ENCODE measurements around the gene ZFHX3. TPM values are rescaled to one million over a fixed set of nuclear protein-coding genes. Genes with fewer than 3 reads are reported as not detected.

The ZFHX3 gene
- total and polyA plus RNA-seq, 4 donors: 2.6 to 32.7 (median 14.7) TPM

DNA sequence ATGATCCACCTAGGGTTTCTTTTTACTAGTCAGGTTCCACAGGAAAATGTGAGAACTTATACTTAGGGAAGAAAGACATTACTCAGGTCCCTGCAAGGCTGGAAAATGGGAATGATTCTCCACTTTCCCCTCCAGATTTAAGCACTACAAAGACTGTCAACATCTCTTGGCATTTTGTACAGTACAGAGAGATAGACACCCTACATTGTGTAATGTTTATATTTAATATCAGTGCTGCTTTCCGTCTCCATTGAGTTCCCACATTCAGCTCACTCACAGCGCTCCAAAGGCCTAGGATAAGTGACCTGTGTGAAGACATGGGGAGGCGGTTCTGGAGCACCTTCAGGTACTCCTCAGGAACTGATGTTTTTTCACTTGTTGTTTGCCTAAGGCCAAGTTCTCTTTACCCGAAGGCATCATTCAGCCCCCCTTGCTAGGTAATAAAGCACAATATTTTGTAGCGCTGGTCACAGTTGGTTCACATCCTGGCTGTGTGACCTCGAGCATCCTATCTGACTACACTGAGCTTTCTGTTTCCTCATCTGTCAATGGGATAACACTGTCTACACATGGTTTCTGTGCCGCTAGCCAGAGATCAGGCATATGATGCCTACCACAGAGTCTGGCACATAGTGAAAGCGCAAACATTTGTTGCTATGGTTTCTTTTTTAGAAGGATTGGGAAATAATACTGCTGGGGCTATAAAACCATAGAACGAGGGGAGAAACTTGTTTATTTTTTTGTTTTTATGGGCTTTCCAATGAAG is 226.6 kb downstream of the ZFHX3 start:
- no peak overlapping the region for H3K4me3 ChIP-seq
- TF ChIP-seq, protein P1, sequence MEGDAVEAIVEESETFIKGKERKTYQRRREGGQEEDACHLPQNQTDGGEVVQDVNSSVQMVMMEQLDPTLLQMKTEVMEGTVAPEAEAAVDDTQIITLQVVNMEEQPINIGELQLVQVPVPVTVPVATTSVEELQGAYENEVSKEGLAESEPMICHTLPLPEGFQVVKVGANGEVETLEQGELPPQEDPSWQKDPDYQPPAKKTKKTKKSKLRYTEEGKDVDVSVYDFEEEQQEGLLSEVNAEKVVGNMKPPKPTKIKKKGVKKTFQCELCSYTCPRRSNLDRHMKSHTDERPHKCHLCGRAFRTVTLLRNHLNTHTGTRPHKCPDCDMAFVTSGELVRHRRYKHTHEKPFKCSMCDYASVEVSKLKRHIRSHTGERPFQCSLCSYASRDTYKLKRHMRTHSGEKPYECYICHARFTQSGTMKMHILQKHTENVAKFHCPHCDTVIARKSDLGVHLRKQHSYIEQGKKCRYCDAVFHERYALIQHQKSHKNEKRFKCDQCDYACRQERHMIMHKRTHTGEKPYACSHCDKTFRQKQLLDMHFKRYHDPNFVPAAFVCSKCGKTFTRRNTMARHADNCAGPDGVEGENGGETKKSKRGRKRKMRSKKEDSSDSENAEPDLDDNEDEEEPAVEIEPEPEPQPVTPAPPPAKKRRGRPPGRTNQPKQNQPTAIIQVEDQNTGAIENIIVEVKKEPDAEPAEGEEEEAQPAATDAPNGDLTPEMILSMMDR (IDR thresholded peaks at IDR 0.05; ENCODE audit: control extremely low read depth, extremely low read depth): no peak
- ATAC-seq (ENCODE audit: insufficient read depth, low FRiP score) (no peak), DNase-seq (peak in 2 of 3 donors; percentile 43 to 56)
- no peak overlapping the region for H3K9ac ChIP-seq (ENCODE audit: insufficient read depth in 1 of 2, low read length in 2 of 2)
- peaks cover 0 to 4% (median under 1%) of the 10 kb centered on the region in 4 donors for H3K36me3 ChIP-seq (ENCODE audit: control insufficient read depth in 4 of 4, insufficient read depth in 4 of 4, low read length in 4 of 4)
- H3K27ac ChIP-seq (ENCODE audit: low read depth in 1 of 2, low read length in 1 of 2): no peak overlapping the region
- peaks cover 0 to 2% (median 0%) of the 10 kb centered on the region in 4 donors for H3K9me3 ChIP-seq (ENCODE audit: control insufficient read depth in 4 of 4, insufficient read depth in 3 of 4, low read length in 3 of 4)
- H3K27me3 ChIP-seq (ENCODE audit: control insufficient read depth in 3 of 3, insufficient read depth in 3 of 3, low read length in 2 of 3): no peaks in the 10 kb centered on the region
- WGBS, 2 donors: 87 to 91% methylated on average over 9 of the region's 9 CpGs
- peaks cover 0 to 28% (median 1%) of the 10 kb centered on the region in 5 donors for H3K4me1 ChIP-seq (ENCODE audit: control insufficient read depth in 5 of 5, insufficient read depth in 5 of 5, low read length in 5 of 5)

DNA sequence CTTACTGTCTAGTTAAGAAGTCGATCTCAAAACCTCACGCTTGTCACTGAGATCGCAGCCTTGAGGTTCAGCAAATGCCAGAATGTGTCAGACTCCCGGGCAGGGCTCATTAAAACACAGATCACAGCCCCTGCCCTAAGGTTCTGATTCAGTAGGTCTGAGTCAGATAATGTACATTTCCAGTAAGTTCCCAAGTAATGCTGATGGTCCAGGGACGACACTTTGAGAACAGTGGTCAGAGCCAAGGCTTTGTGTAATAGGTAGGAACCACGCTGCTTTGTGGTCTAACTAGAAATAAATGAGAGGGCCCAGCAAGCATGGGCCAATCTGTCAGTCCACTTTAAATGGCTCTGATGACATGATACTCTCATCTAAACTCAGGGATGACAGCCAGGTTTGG is 228.6 kb downstream of the ZFHX3 start:
- WGBS, 2 donors: 90 to 91% methylated on average over 6 of the region's 6 CpGs
- Histone ChIP-seq H3K9ac (ENCODE audit: insufficient read depth in 1 of 2, low read length in 2 of 2) (no peak overlapping the region), H3K36me3 (ENCODE audit: control insufficient read depth in 4 of 4, insufficient read depth in 4 of 4, low read length in 4 of 4) (peaks cover 0 to 4% (median 0%) of the 10 kb centered on the region in 4 donors), H3K4me3 (no peak overlapping the region), H3K4me1 (ENCODE audit: control insufficient read depth in 5 of 5, insufficient read depth in 5 of 5, low read length in 5 of 5) (peaks cover 0 to 20% (median 1%) of the 10 kb centered on the region in 5 donors), H3K27me3 (ENCODE audit: control insufficient read depth in 3 of 3, insufficient read depth in 3 of 3, low read length in 2 of 3) (no peaks in the 10 kb centered on the region), H3K9me3 (ENCODE audit: control insufficient read depth in 4 of 4, insufficient read depth in 3 of 4, low read length in 3 of 4) (peaks cover 0 to 2% (median 0%) of the 10 kb centered on the region in 4 donors), H3K27ac (ENCODE audit: low read depth in 1 of 2, low read length in 1 of 2) (no peak overlapping the region)
- TF ChIP-seq, protein P1 (IDR thresholded peaks at IDR 0.05; ENCODE audit: control extremely low read depth, extremely low read depth): no peak
- DNase-seq (no peak), ATAC-seq (ENCODE audit: insufficient read depth, low FRiP score) (no peak)

DNA sequence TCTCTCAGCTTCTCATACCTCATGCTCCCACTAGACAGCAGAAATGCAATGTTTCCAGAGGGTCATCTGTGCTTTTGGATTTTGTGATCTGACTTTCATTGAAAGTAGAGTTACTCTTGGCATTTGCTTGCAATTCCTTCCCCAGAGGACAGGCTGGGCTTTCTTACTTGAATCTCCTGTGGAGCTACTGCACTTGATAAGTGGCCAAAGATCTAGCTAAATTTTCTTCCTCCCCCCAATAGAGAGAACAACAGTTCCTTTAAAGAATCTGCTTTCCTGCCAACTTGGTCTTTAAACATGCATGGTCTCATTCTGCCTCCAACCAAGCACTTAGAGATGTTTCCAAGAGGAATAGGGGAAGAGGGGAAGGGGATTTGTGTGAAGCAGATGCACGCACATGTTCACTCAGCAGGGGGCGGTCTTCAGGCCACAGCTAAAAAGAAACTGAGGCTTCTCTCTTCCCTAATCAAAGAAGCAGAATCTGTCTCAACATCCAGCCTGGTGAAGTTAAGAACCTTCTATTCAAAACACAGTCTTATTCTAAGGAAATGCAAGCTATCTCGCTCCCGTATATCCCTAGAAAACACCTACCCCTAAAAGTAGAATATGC is 229.6 kb downstream of the ZFHX3 start:
- no peak for ATAC-seq (ENCODE audit: insufficient read depth, low FRiP score)
- H3K4me3 ChIP-seq: no peak overlapping the region
- no peak overlapping the region for H3K27ac ChIP-seq (ENCODE audit: low read depth in 1 of 2, low read length in 1 of 2)
- H3K27me3 ChIP-seq (ENCODE audit: control insufficient read depth in 3 of 3, insufficient read depth in 3 of 3, low read length in 2 of 3): no peaks in the 10 kb centered on the region
- DNase-seq: no peak
- H3K4me1 ChIP-seq (ENCODE audit: control insufficient read depth in 5 of 5, insufficient read depth in 5 of 5, low read length in 5 of 5): peaks cover 0 to 15% (median 0%) of the 10 kb centered on the region in 5 donors
- H3K36me3 ChIP-seq (ENCODE audit: control insufficient read depth in 4 of 4, insufficient read depth in 4 of 4, low read length in 4 of 4): peaks cover 0 to 4% (median 0%) of the 10 kb centered on the region in 4 donors
- peaks cover 0 to 2% (median 0%) of the 10 kb centered on the region in 4 donors for H3K9me3 ChIP-seq (ENCODE audit: control insufficient read depth in 4 of 4, insufficient read depth in 3 of 4, low read length in 3 of 4)
- H3K9ac ChIP-seq (ENCODE audit: insufficient read depth in 1 of 2, low read length in 2 of 2): no peak overlapping the region
- 94 to 97% methylated on average over 4 of the region's 4 CpGs for WGBS, 2 donors
- TF ChIP-seq, protein P1 (IDR thresholded peaks at IDR 0.05; ENCODE audit: control extremely low read depth, extremely low read depth): no peak
